GM18520 (cell line): ENCODE measurements around the gene NDUFB8.

Source experiments
- ATAC-seq: cut with Tn5 transposase; IDR thresholded peaks from one replicate; pipeline ENCODE4 v1.9.1; 2021; ENCODE audit not compliant: unreplicated experiment

The NDUFB8 gene

GRCh38 chr10:100508691-100509150, 20.9 kb downstream of the NDUFB8 start:
- no peak for ATAC-seq

GRCh38 chr10:100508266-100508665, 21.4 kb downstream of the NDUFB8 start:
- no peak for ATAC-seq

- no peak for ATAC-seq
Measured at GRCh38 chr10:100507357-100507732, 22.3 kb downstream of the NDUFB8 start.

- ATAC-seq: no peak
Measured at GRCh38 chr10:100506596-100507356, 22.9 kb downstream of the NDUFB8 start.

GRCh38 chr10:100505164-100505563, 24.5 kb downstream of the NDUFB8 start:
- ATAC-seq: no peak

- ATAC-seq: no peak
Measured at GRCh38 chr10:100504096-100504495, 25.6 kb downstream of the NDUFB8 start.

- no peak for ATAC-seq
Measured at GRCh38 chr10:100502926-100503494, 26.7 kb downstream of the NDUFB8 start.

- no peak for ATAC-seq
Measured at GRCh38 chr10:100501423-100501822, 28.2 kb downstream of the NDUFB8 start.

GRCh38 chr10:100498059-100498458, 31.6 kb downstream of the NDUFB8 start:
- ATAC-seq: no peak

GRCh38 chr10:100496567-100496966, 33.1 kb downstream of the NDUFB8 start:
- ATAC-seq: no peak

- no peak for ATAC-seq
Measured at GRCh38 chr10:100490531-100490930, 39.1 kb downstream of the NDUFB8 start.

GRCh38 chr10:100489396-100489795, 40.3 kb downstream of the NDUFB8 start:
- ATAC-seq: no peak

GRCh38 chr10:100487529-100487928, 42.1 kb downstream of the NDUFB8 start:
- ATAC-seq: no peak

- ATAC-seq: no peak
Measured at GRCh38 chr10:100485801-100486495, 43.7 kb downstream of the NDUFB8 start.

- no peak for ATAC-seq
Measured at GRCh38 chr10:100485366-100485765, 44.3 kb downstream of the NDUFB8 start.

GRCh38 chr10:100483876-100484666, 45.6 kb downstream of the NDUFB8 start:
- no peak for ATAC-seq

- ATAC-seq: no peak
Measured at GRCh38 chr10:100482834-100483185, 46.9 kb downstream of the NDUFB8 start.

- no peak for ATAC-seq
Measured at GRCh38 chr10:100482181-100482833, 47.4 kb downstream of the NDUFB8 start.

GRCh38 chr10:100481462-100482081, 48.1 kb downstream of the NDUFB8 start:
- ATAC-seq: peak; percentile 99

- no peak for ATAC-seq
Measured at GRCh38 chr10:100480002-100480401, 49.7 kb downstream of the NDUFB8 start.
